ENCODE data around the gene SART1.

DNA sequence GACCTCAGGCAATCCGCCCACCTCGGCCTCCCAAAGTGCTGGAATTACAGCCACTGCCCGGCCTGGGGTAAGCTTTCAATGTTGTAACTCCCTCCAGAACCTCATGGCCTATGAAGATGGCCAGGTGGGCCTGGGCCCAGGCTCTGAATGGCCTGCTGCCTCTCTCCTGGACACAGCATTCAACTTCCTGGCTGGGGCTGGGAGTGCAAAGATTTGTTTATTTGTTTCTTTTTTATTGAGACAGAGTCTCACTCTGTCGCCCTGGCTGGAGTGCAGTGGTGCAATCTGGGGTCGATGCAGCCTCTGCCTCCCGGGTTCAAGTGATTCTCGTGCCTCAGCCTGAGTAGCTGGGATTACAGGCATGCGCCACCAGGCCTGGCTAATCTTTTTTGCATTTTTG, 16.8 kb upstream of the SART1 start:
- TF ChIP-seq, protein P1, sequence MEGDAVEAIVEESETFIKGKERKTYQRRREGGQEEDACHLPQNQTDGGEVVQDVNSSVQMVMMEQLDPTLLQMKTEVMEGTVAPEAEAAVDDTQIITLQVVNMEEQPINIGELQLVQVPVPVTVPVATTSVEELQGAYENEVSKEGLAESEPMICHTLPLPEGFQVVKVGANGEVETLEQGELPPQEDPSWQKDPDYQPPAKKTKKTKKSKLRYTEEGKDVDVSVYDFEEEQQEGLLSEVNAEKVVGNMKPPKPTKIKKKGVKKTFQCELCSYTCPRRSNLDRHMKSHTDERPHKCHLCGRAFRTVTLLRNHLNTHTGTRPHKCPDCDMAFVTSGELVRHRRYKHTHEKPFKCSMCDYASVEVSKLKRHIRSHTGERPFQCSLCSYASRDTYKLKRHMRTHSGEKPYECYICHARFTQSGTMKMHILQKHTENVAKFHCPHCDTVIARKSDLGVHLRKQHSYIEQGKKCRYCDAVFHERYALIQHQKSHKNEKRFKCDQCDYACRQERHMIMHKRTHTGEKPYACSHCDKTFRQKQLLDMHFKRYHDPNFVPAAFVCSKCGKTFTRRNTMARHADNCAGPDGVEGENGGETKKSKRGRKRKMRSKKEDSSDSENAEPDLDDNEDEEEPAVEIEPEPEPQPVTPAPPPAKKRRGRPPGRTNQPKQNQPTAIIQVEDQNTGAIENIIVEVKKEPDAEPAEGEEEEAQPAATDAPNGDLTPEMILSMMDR (IDR thresholded peaks at IDR 0.05) = no peak
- TF ChIP-seq POLR2AphosphoS5 (IDR thresholded peaks at IDR 0.05) = no peak

Measured in breast epithelium (tissue), 3 donors.